Stimulated activated CD4-positive, alpha-beta T cell treated with anti-CD3 and anti-CD28 coated beads, TNF-alpha, amount 100 ng/mL, for 24 hours (primary cell): Measurements from ENCODE around the gene PRDM11.

Experiments used
- DNase-seq, 3 experiments: peaks; one replicate each; pipeline ENCODE4 v3.0.0-alpha.2; 2020; ENCODE audit warnings: low read depth in 3 of 3

The PRDM11 gene

GRCh38 chr11:45260071-45260470 lies 113.6 kb downstream of the PRDM11 start:
- DNase-seq = no peak

- no peak for DNase-seq
Observed at GRCh38 chr11:45262900-45263299, 116.5 kb downstream of the PRDM11 start.

- DNase-seq = no peak
Observed at GRCh38 chr11:45263773-45264172, 117.3 kb downstream of the PRDM11 start.

- DNase-seq = no peak
Observed at GRCh38 chr11:45264839-45265515, 118.5 kb downstream of the PRDM11 start.

- no peak for DNase-seq
Observed at GRCh38 chr11:45265969-45266675, 119.7 kb downstream of the PRDM11 start.

- DNase-seq = no peak
Observed at GRCh38 chr11:45266676-45267020, 120.2 kb downstream of the PRDM11 start.

GRCh38 chr11:45267052-45267451 lies 120.6 kb downstream of the PRDM11 start:
- DNase-seq = peak in 1 of 3 experiments; percentile 27

GRCh38 chr11:45267652-45268299 lies 121.3 kb downstream of the PRDM11 start:
- no peak for DNase-seq

GRCh38 chr11:45269678-45270077 lies 123.2 kb downstream of the PRDM11 start:
- no peak for DNase-seq

- DNase-seq = no peak
Observed at GRCh38 chr11:45270946-45271716, 124.7 kb downstream of the PRDM11 start.

GRCh38 chr11:45272701-45273100 lies 126.3 kb downstream of the PRDM11 start:
- no peak for DNase-seq

- DNase-seq = no peak
Observed at GRCh38 chr11:45273509-45273908, 127.1 kb downstream of the PRDM11 start.

GRCh38 chr11:45274206-45274605 lies 127.8 kb downstream of the PRDM11 start:
- no peak for DNase-seq

- DNase-seq = no peak
Observed at GRCh38 chr11:45275828-45276227, 129.4 kb downstream of the PRDM11 start.

GRCh38 chr11:45278714-45279113 lies 132.3 kb downstream of the PRDM11 start:
- no peak for DNase-seq

GRCh38 chr11:45279645-45280044 lies 133.2 kb downstream of the PRDM11 start:
- DNase-seq = no peak

- no peak for DNase-seq
Observed at GRCh38 chr11:45280449-45280848, 134.0 kb downstream of the PRDM11 start.

- DNase-seq = no peak
Observed at GRCh38 chr11:45282081-45282480, 135.6 kb downstream of the PRDM11 start.
